Activated CD4-positive, alpha-beta T cell treated with anti-CD3 and anti-CD28 coated beads, Interleukin-2, amount 10 ng/mL, durations not matched to agents 7 days and 5 days (primary cell): ENCODE measurements around the gene EEFSEC. TPM values are rescaled to one million over a fixed set of nuclear protein-coding genes. Genes with fewer than 3 reads are reported as not detected.

Experiments
- CTCF ChIA-PET: fragments of 350-600 bp; sonication (Branson Sonifier 250); formaldehyde crosslinking; loops from one replicate; lab custom pipeline; 2021; ENCODE audit warnings: antibody characterized with exemption; lab: Charles Lee
- POLR2A ChIA-PET: fragments of 350-600 bp; sonication (Branson Sonifier 250); formaldehyde crosslinking; loops from one replicate; lab custom pipeline; 2021; ENCODE audit warnings: antibody characterized with exemption; lab: Charles Lee
- DNase-seq: peaks from one replicate; pipeline ENCODE4 v3.0.0-alpha.2; 2020
- H3K27ac Mint-ChIP-seq: one replicate; pipeline ENCODE4 v1.8.0; 2021; ENCODE audit warnings: mild to moderate bottlenecking, moderate library complexity, mixed read lengths
- H3K27me3 Mint-ChIP-seq: one replicate; pipeline ENCODE4 v1.8.0; 2021; ENCODE audit warnings: mixed read lengths
- H3K36me3 Mint-ChIP-seq: one replicate; pipeline ENCODE4 v1.8.0; 2021; ENCODE audit warnings: low read depth, mixed read lengths
- H3K4me1 Mint-ChIP-seq: one replicate; pipeline ENCODE4 v1.8.0; 2021; ENCODE audit warnings: mixed read lengths
- H3K4me3 Mint-ChIP-seq: one replicate; pipeline ENCODE4 v1.8.0; 2021; ENCODE audit warnings: mild to moderate bottlenecking, moderate library complexity, mixed read lengths
- H3K9me3 Mint-ChIP-seq: one replicate; pipeline ENCODE4 v1.8.0; 2021; ENCODE audit warnings: mixed read lengths
- total RNA-seq, 2 experiments: library from RNA; stranded (reverse); gene quantifications; one replicate each; pipeline ENCODE4 v1.2.3, GENCODE V29; 2021

Gene EEFSEC
- total RNA-seq, 2 experiments from 2014 or later: 16.6 to 17.1 TPM

GRCh38 chr3:128349963-128350599 lies 196.8 kb downstream of the EEFSEC start:
- POLR2A ChIA-PET: no interaction called here
- no peak overlapping the region for H3K27ac Mint-ChIP-seq
- no peaks in the 10 kb centered on the region for H3K9me3 Mint-ChIP-seq
- no peak overlapping the region for H3K4me3 Mint-ChIP-seq
- CTCF ChIA-PET: no interaction called here
- DNase-seq: no peak
- H3K36me3 Mint-ChIP-seq: no peaks in the 10 kb centered on the region
- no peaks in the 10 kb centered on the region for H3K4me1 Mint-ChIP-seq
- H3K27me3 Mint-ChIP-seq: no peaks in the 10 kb centered on the region

GRCh38 chr3:128351546-128351945 lies 198.3 kb downstream of the EEFSEC start:
- ChIA-PET CTCF (no interaction called here), POLR2A (no interaction called here)
- Mint-ChIP-seq H3K4me3 (no peak overlapping the region), H3K36me3 (no peaks in the 10 kb centered on the region), H3K27ac (no peak overlapping the region), H3K27me3 (no peaks in the 10 kb centered on the region), H3K9me3 (no peaks in the 10 kb centered on the region), H3K4me1 (no peaks in the 10 kb centered on the region)
- no peak for DNase-seq

- POLR2A ChIA-PET: no interaction called here
- DNase-seq: no peak
- no peaks in the 10 kb centered on the region for H3K27me3 Mint-ChIP-seq
- no peaks in the 10 kb centered on the region for H3K4me1 Mint-ChIP-seq
- CTCF ChIA-PET: no interaction called here
- H3K27ac Mint-ChIP-seq: no peak overlapping the region
- no peaks in the 10 kb centered on the region for H3K36me3 Mint-ChIP-seq
- H3K9me3 Mint-ChIP-seq: no peaks in the 10 kb centered on the region
- H3K4me3 Mint-ChIP-seq: no peak overlapping the region
Measured at GRCh38 chr3:128352326-128352725, 199.0 kb downstream of the EEFSEC start.

GRCh38 chr3:128353361-128353965 lies 200.2 kb downstream of the EEFSEC start:
- Mint-ChIP-seq H3K4me1 (no peaks in the 10 kb centered on the region), H3K9me3 (no peaks in the 10 kb centered on the region), H3K27ac (no peak overlapping the region), H3K27me3 (no peaks in the 10 kb centered on the region), H3K4me3 (no peak overlapping the region), H3K36me3 (no peaks in the 10 kb centered on the region)
- ChIA-PET POLR2A (no interaction called here), CTCF (no interaction called here)
- DNase-seq: no peak

- Mint-ChIP-seq H3K4me1 (no peaks in the 10 kb centered on the region), H3K36me3 (no peaks in the 10 kb centered on the region), H3K27ac (no peak overlapping the region), H3K4me3 (no peak overlapping the region), H3K9me3 (no peaks in the 10 kb centered on the region), H3K27me3 (no peaks in the 10 kb centered on the region)
- CTCF ChIA-PET: no interaction called here
- DNase-seq: no peak
- POLR2A ChIA-PET: no interaction called here
Measured at GRCh38 chr3:128353991-128354687, 200.9 kb downstream of the EEFSEC start.

GRCh38 chr3:128354788-128355542 lies 201.7 kb downstream of the EEFSEC start:
- POLR2A ChIA-PET: no interaction called here
- CTCF ChIA-PET: interaction anchor here (0.6 to 1.4 kb wide), 5 partner anchors 25 to 147 kb away, joined by 3 to 5 read pairs (median 4); no protein-coding TSS in a partner anchor
- Mint-ChIP-seq H3K27ac (no peak overlapping the region), H3K9me3 (no peaks in the 10 kb centered on the region), H3K27me3 (no peaks in the 10 kb centered on the region), H3K4me3 (no peak overlapping the region), H3K4me1 (no peaks in the 10 kb centered on the region), H3K36me3 (no peaks in the 10 kb centered on the region)
- DNase-seq: no peak

- POLR2A ChIA-PET: no interaction called here
- Mint-ChIP-seq H3K27me3 (no peaks in the 10 kb centered on the region), H3K9me3 (no peaks in the 10 kb centered on the region), H3K4me3 (no peak overlapping the region), H3K27ac (no peak overlapping the region), H3K36me3 (no peaks in the 10 kb centered on the region), H3K4me1 (no peaks in the 10 kb centered on the region)
- CTCF ChIA-PET: interaction anchor here (0.6 to 1.4 kb wide), 8 partner anchors 13 to 823 kb away, joined by 3 to 5 read pairs (median 4); no protein-coding TSS in a partner anchor
- DNase-seq: no peak
Measured at GRCh38 chr3:128355543-128355919, 202.2 kb downstream of the EEFSEC start.

GRCh38 chr3:128356822-128357221 lies 203.5 kb downstream of the EEFSEC start:
- H3K9me3 Mint-ChIP-seq: no peaks in the 10 kb centered on the region
- no peaks in the 10 kb centered on the region for H3K27me3 Mint-ChIP-seq
- CTCF ChIA-PET: interaction anchor here (0.6 to 1.4 kb wide), 3 partner anchors 12 to 257 kb away, joined by 3 to 5 read pairs (median 4); no protein-coding TSS in a partner anchor
- no peak overlapping the region for H3K27ac Mint-ChIP-seq
- POLR2A ChIA-PET: no interaction called here
- DNase-seq: no peak
- H3K4me3 Mint-ChIP-seq: no peak overlapping the region
- no peaks in the 10 kb centered on the region for H3K36me3 Mint-ChIP-seq
- no peaks in the 10 kb centered on the region for H3K4me1 Mint-ChIP-seq

- no peak overlapping the region for H3K27ac Mint-ChIP-seq
- no peaks in the 10 kb centered on the region for H3K4me1 Mint-ChIP-seq
- H3K4me3 Mint-ChIP-seq: no peak overlapping the region
- ChIA-PET CTCF (no interaction called here), POLR2A (no interaction called here)
- no peaks in the 10 kb centered on the region for H3K36me3 Mint-ChIP-seq
- no peaks in the 10 kb centered on the region for H3K27me3 Mint-ChIP-seq
- no peaks in the 10 kb centered on the region for H3K9me3 Mint-ChIP-seq
- no peak for DNase-seq
Measured at GRCh38 chr3:128357538-128357937, 204.3 kb downstream of the EEFSEC start.

- H3K27me3 Mint-ChIP-seq: no peaks in the 10 kb centered on the region
- H3K9me3 Mint-ChIP-seq: no peaks in the 10 kb centered on the region
- ChIA-PET POLR2A (interaction anchor here (0.5 kb wide), 1 partner anchor 1645 kb away, joined by 3 read pairs; no protein-coding TSS in a partner anchor), CTCF (no interaction called here)
- H3K4me1 Mint-ChIP-seq: no peaks in the 10 kb centered on the region
- H3K27ac Mint-ChIP-seq: no peak overlapping the region
- no peak overlapping the region for H3K4me3 Mint-ChIP-seq
- DNase-seq: no peak
- no peaks in the 10 kb centered on the region for H3K36me3 Mint-ChIP-seq
Measured at GRCh38 chr3:128358156-128358895, 205.0 kb downstream of the EEFSEC start.

GRCh38 chr3:128359060-128359664 lies 205.9 kb downstream of the EEFSEC start:
- CTCF ChIA-PET: interaction anchor here (1.2 kb wide), 1 partner anchor 148 kb away, joined by 3 read pairs; no protein-coding TSS in a partner anchor
- Mint-ChIP-seq H3K4me1 (no peaks in the 10 kb centered on the region), H3K9me3 (no peaks in the 10 kb centered on the region), H3K27ac (peak overlapping the region; percentile 10), H3K4me3 (no peak overlapping the region), H3K27me3 (no peaks in the 10 kb centered on the region), H3K36me3 (no peaks in the 10 kb centered on the region)
- no peak for DNase-seq
- POLR2A ChIA-PET: no interaction called here
